ENCODE measurements around the gene SLC19A1. TPM values are rescaled to one million over a fixed set of nuclear protein-coding genes. Genes with fewer than 3 reads are reported as not detected.
A peak's percentile ranks its signal among the peaks of the same experiment; 100 is the strongest.

Gene SLC19A1
- polyA plus RNA-seq, 3 donors: 25.0 to 53.0 (median 39.9) TPM

GRCh38 chr21:45572231-45572630 is 30.0 kb upstream of the SLC19A1 start:
- Histone ChIP-seq H3K27me3 (ENCODE audit: control insufficient read depth in 2 of 2, insufficient read depth in 2 of 2, low read length in 2 of 2) (no peaks in the 10 kb centered on the region), H3K79me2 (ENCODE audit: insufficient read depth, low read length) (no peaks in the 10 kb centered on the region), H3K4me2 (replicated peaks; ENCODE audit: extremely low read depth, low read length, poor library complexity, severe bottlenecking) (no peak overlapping the region), H2AFZ (ENCODE audit: insufficient read depth, low read depth, low read length, poor library complexity, severe bottlenecking) (no peak overlapping the region), H3K36me3 (replicated peaks in 1 of 2; ENCODE audit: control insufficient read depth in 1 of 2, insufficient read depth in 2 of 2, low read length in 2 of 2) (no peaks in the 10 kb centered on the region), H3K9ac (ENCODE audit: insufficient read depth, low read length, poor library complexity, severe bottlenecking) (no peak overlapping the region), H3K27ac (ENCODE audit: low read depth in 1 of 2, low read length in 2 of 2) (no peak overlapping the region), H3K4me3 (replicated peaks in 1 of 3; ENCODE audit: low read depth in 2 of 3, low read length in 3 of 3) (no peak overlapping the region), H4K20me1 (ENCODE audit: insufficient read depth, low read length) (no peaks in the 10 kb centered on the region), H3K9me3 (replicated peaks in 1 of 2; ENCODE audit: control insufficient read depth in 1 of 2, insufficient read depth in 1 of 2, low read length in 2 of 2) (no peaks in the 10 kb centered on the region), H3K4me1 (ENCODE audit: control insufficient read depth in 1 of 2, insufficient read depth in 2 of 2, low read length in 2 of 2) (no peaks in the 10 kb centered on the region)
- Mint-ChIP-seq H3K27ac (no peak overlapping the region), H3K9me3 (peaks cover 0 to 2% (median 0%) of the 10 kb centered on the region in 7 donors), H3K4me3 (no peak overlapping the region), H3K36me3 (no peaks in the 10 kb centered on the region), H3K4me1 (no peaks in the 10 kb centered on the region), H3K27me3 (ENCODE audit: low read depth in 3 of 3) (peaks cover 8 to 13% (median 11%) of the 10 kb centered on the region in 3 donors)
- WGBS (ENCODE audit: insufficient coverage): 100% methylated on average over 4 of the region's 8 CpGs
- TF ChIP-seq CTCF (IDR thresholded peaks at IDR 0.05): no peak
- intact Hi-C loops (cut with micrococcal nuclease): no loop called here
- no peak for DNase-seq

- no peaks in the 10 kb centered on the region for H3K36me3 Mint-ChIP-seq
- DNase-seq: no peak
- Histone ChIP-seq H3K79me2 (ENCODE audit: insufficient read depth, low read length) (no peaks in the 10 kb centered on the region), H3K4me3 (replicated peaks in 1 of 3; ENCODE audit: low read depth in 2 of 3, low read length in 3 of 3) (no peak overlapping the region), H3K4me1 (ENCODE audit: control insufficient read depth in 1 of 2, insufficient read depth in 2 of 2, low read length in 2 of 2) (no peaks in the 10 kb centered on the region), H3K9ac (ENCODE audit: insufficient read depth, low read length, poor library complexity, severe bottlenecking) (no peak overlapping the region), H3K9me3 (replicated peaks in 1 of 2; ENCODE audit: control insufficient read depth in 1 of 2, insufficient read depth in 1 of 2, low read length in 2 of 2) (no peaks in the 10 kb centered on the region), H3K27ac (ENCODE audit: low read depth in 1 of 2, low read length in 2 of 2) (no peak overlapping the region), H3K36me3 (replicated peaks in 1 of 2; ENCODE audit: control insufficient read depth in 1 of 2, insufficient read depth in 2 of 2, low read length in 2 of 2) (no peaks in the 10 kb centered on the region), H3K4me2 (replicated peaks; ENCODE audit: extremely low read depth, low read length, poor library complexity, severe bottlenecking) (no peak overlapping the region), H2AFZ (ENCODE audit: insufficient read depth, low read depth, low read length, poor library complexity, severe bottlenecking) (no peak overlapping the region), H3K27me3 (ENCODE audit: control insufficient read depth in 2 of 2, insufficient read depth in 2 of 2, low read length in 2 of 2) (peaks cover 2 to 4% of the 10 kb centered on the region in 2 donors), H4K20me1 (ENCODE audit: insufficient read depth, low read length) (no peaks in the 10 kb centered on the region)
- no peaks in the 10 kb centered on the region for H3K4me1 Mint-ChIP-seq
- 91% methylated on average over 13 of the region's 15 CpGs for WGBS (ENCODE audit: insufficient coverage)
- no peak overlapping the region for H3K4me3 Mint-ChIP-seq
- peaks cover 9 to 15% (median 11%) of the 10 kb centered on the region in 3 donors for H3K27me3 Mint-ChIP-seq (ENCODE audit: low read depth in 3 of 3)
- intact Hi-C loops (cut with micrococcal nuclease): no loop called here
- H3K9me3 Mint-ChIP-seq: peaks cover 0 to 2% (median 0%) of the 10 kb centered on the region in 7 donors
- H3K27ac Mint-ChIP-seq: peak overlapping the region in 1 of 7 donors; percentile 19
- no peak for TF ChIP-seq CTCF (IDR thresholded peaks at IDR 0.05)
Measured at GRCh38 chr21:45571641-45572040, 29.4 kb upstream of the SLC19A1 start.
